B cell (primary cell): ENCODE measurements around the gene RGP1. TPM values are rescaled to one million over a fixed set of nuclear protein-coding genes. Genes with fewer than 3 reads are reported as not detected.

Experiments used
- ATAC-seq: fragments of 200-7000 bp; cut with Tn5 transposase; one replicate; pipeline ENCODE4 v1.10.0; 2021; ENCODE audit warnings: low read depth, mild to moderate bottlenecking, moderate number of reproducible peaks, moderate library complexity
- CTCF ChIA-PET: fragments of 350-600 bp; sonication (Branson Sonifier 250); formaldehyde crosslinking; loops from one replicate; lab custom pipeline; 2021; ENCODE audit warnings: antibody characterized with exemption, inconsistent platforms; lab: Charles Lee
- POLR2A ChIA-PET: fragments of 350-600 bp; sonication (Branson Sonifier 250); formaldehyde crosslinking; loops from one replicate; lab custom pipeline; 2021; ENCODE audit warnings: antibody characterized with exemption; lab: Charles Lee
- DNase-seq: peaks from one replicate; pipeline ENCODE4 v3.0.0; 2013
- H2AFZ ChIP-seq: 2 replicates; pipeline ENCODE4 v1.6.1; 2012; ENCODE audit warnings: mild to moderate bottlenecking, low read depth, low read length; ENCODE audit not compliant: insufficient read depth, poor library complexity, severe bottlenecking
- H3K27ac ChIP-seq, 2 donors: 1 replicate in 1 of 2; 2 replicates in 1 of 2; pipeline ENCODE4 v1.5.1; 2012 to 2013; ENCODE audit warnings: low read length in 2 of 2, mild to moderate bottlenecking in 2 of 2, moderate library complexity in 1 of 2
- H3K27me3 ChIP-seq, 4 experiments: fragments of 200-600 bp in 1 of 4; sonication (generic) in 1 of 4; replicated peaks in 1 of 4; 1 replicate in 2 of 4; 2 replicates in 2 of 4; pipeline versions ENCODE4 v1.6.1 to v1.7.0; 2013 to 2016; ENCODE audit warnings: low read length in 3 of 4, mild to moderate bottlenecking in 2 of 4, mixed read lengths in 1 of 4, moderate library complexity in 1 of 4; ENCODE audit not compliant: insufficient read depth in 4 of 4, control insufficient read depth in 3 of 4; ENCODE audit errors: control extremely low read depth in 1 of 4
- H3K36me3 ChIP-seq, 2 experiments: replicated peaks in 1 of 2; 1 replicate in 1 of 2; 2 replicates in 1 of 2; pipeline versions ENCODE4 v1.6.1 to v1.7.1; 2013; ENCODE audit warnings: low read length in 1 of 2; ENCODE audit not compliant: insufficient read depth in 2 of 2, control insufficient read depth in 1 of 2; ENCODE audit errors: control extremely low read depth in 1 of 2, extremely low read depth in 1 of 2
- H3K4me1 ChIP-seq, 2 donors: fragments of 200-600 bp in 1 of 2; sonication (generic) in 1 of 2; 1 replicate in 1 of 2; 2 replicates in 1 of 2; pipeline versions ENCODE4 v1.5.1 to v1.6.1; 2013 to 2017; ENCODE audit warnings: low read length in 2 of 2; ENCODE audit not compliant: control insufficient read depth in 2 of 2, insufficient read depth in 2 of 2
- H3K4me2 ChIP-seq: replicated peaks from 2 replicates; pipeline ENCODE3; 2012; ENCODE audit warnings: mild to moderate bottlenecking, low read depth, low read length; ENCODE audit not compliant: poor library complexity, severe bottlenecking
- H3K4me3 ChIP-seq, 5 experiments: fragments of 200-600 bp in 1 of 5; sonication (generic) in 1 of 5; 1 replicate in 3 of 5; 2 replicates in 2 of 5; pipeline versions ENCODE4 v1.5.1 to v1.7.0; 2011 to 2016; ENCODE audit warnings: low read length in 4 of 5, mild to moderate bottlenecking in 4 of 5, low read depth in 2 of 5, control low read depth in 1 of 5, moderate library complexity in 1 of 5; ENCODE audit not compliant: insufficient read depth in 1 of 5; ENCODE audit errors: control extremely low read depth in 1 of 5, extremely low read depth in 1 of 5
- H3K79me2 ChIP-seq: fragments of 200-600 bp; sonication (generic); one replicate; pipeline ENCODE4 v1.6.0; 2016; ENCODE audit warnings: low read length; ENCODE audit not compliant: control insufficient read depth, insufficient read depth
- H3K9ac ChIP-seq: fragments of 200-600 bp; sonication (generic); 2 replicates; pipeline ENCODE4 v1.6.1; 2017; ENCODE audit warnings: mild to moderate bottlenecking, low read length, moderate library complexity
- H3K9me3 ChIP-seq, 3 donors: one replicate each; pipeline versions ENCODE4 v1.6.1 to v1.7.1; 2013; ENCODE audit warnings: low read length in 2 of 3; ENCODE audit not compliant: control insufficient read depth in 2 of 3, insufficient read depth in 1 of 3; ENCODE audit errors: control extremely low read depth in 1 of 3
- H4K20me1 ChIP-seq: 2 replicates; pipeline ENCODE4 v1.6.0; 2012; ENCODE audit warnings: mild to moderate bottlenecking, low read length; ENCODE audit not compliant: insufficient read depth, control insufficient read depth, poor library complexity, severe bottlenecking
- H3K27ac Mint-ChIP-seq: one replicate; pipeline ENCODE4 v1.8.0; 2021; ENCODE audit warnings: mixed read lengths
- H3K27me3 Mint-ChIP-seq: one replicate; pipeline ENCODE4 v1.8.0; 2021; ENCODE audit warnings: mixed read lengths
- H3K4me1 Mint-ChIP-seq: one replicate; pipeline ENCODE4 v1.8.0; 2021; ENCODE audit warnings: mixed read lengths
- H3K4me3 Mint-ChIP-seq: one replicate; pipeline ENCODE4 v1.8.0; 2021; ENCODE audit warnings: mixed read lengths
- H3K9me3 Mint-ChIP-seq: one replicate; pipeline ENCODE4 v1.8.0; 2022; ENCODE audit warnings: mixed read lengths; ENCODE audit not compliant: insufficient read depth
- CTCF ChIP-seq: fragments of 200-600 bp; IDR thresholded peaks from one replicate; pipeline ENCODE4 v1.8.0; 2022; ENCODE audit warnings: antibody characterized with exemption, mild to moderate bottlenecking
- EZH2 ChIP-seq: IDR thresholded peaks from 2 replicates; pipeline ENCODE4 v1.6.1; 2012; ENCODE audit warnings: borderline replicate concordance, low read depth, mild to moderate bottlenecking, moderate library complexity, low read length; ENCODE audit not compliant: insufficient read depth, poor library complexity, severe bottlenecking
- WGBS: methylation state at CpG from one replicate; pipeline ENCODE4 v1.1.5; 2013; ENCODE audit warnings: missing lambda C conversion rate; ENCODE audit not compliant: insufficient coverage; 5-methylcytosine and 5-hydroxymethylcytosine counted together
- intact Hi-C: fragments of 100-400 bp; cut with micrococcal nuclease; formaldehyde crosslinking; loops from one replicate; pipeline ENCODE4 v1.10.0; 2022
- polyA plus RNA-seq: library from polyadenylated mRNA; depleted of rRNA; stranded (reverse); fragments of >200 nt; gene quantifications from 2 replicates; pipeline ENCODE4 v1.2.3, GENCODE V29; 2012
- total RNA-seq, 2 donors: library from RNA; stranded (reverse); fragments of 120-200 nt in 1 of 2; gene quantifications; 1 replicate in 1 of 2; 2 replicates in 1 of 2; pipeline versions ENCODE4 v1.2.3 to v1.2.4, GENCODE V29; 2013 to 2022

Gene RGP1
- total and polyA plus RNA-seq, 2 donors (not counting 1 experiment from before 2014, with no cell fraction given): 17.6 to 42.3 TPM

GRCh38 chr9:35731415-35732184, 17.5 kb upstream of the RGP1 start:
- ChIA-PET POLR2A (interaction anchor here (0.6 to 4.4 kb wide), 15 partner anchors 13 to 615 kb away, joined by 3 to 29 read pairs (median 5); partner anchors contain the start of genes CCDC107, GBA2, MSMP and RGP1), CTCF (interaction anchor here (0.8 to 9.7 kb wide), 34 partner anchors 8 to 151 kb away, joined by 3 to 142 read pairs (median 6); partner anchors contain the start of genes ARHGEF39, CCDC107, GBA2 and HINT2)
- Histone ChIP-seq H3K9me3 (no peaks in the 10 kb centered on the region), H3K27ac (peak overlapping the region; percentile 69 to 92), H3K4me1 (peaks cover 59 to 67% of the 10 kb centered on the region in 2 donors), H2AFZ (peak overlapping the region; percentile 90), H3K4me3 (peak overlapping the region; percentile 52 to 87 (median 82)), H3K79me2 (peaks cover 67% of the 10 kb centered on the region), H3K4me2 (peak overlapping the region; percentile 89), H3K27me3 (no peaks in the 10 kb centered on the region), H4K20me1 (peaks cover 40% of the 10 kb centered on the region), H3K9ac (peak overlapping the region; percentile 84), H3K36me3 (peaks cover 1 to 39% of the 10 kb centered on the region in 2 experiments)
- no peak for DNase-seq
- Mint-ChIP-seq H3K4me1 (peaks cover 12% of the 10 kb centered on the region), H3K9me3 (no peaks in the 10 kb centered on the region), H3K27ac (peak overlapping the region; percentile 96), H3K27me3 (no peaks in the 10 kb centered on the region), H3K4me3 (no peak overlapping the region)
- intact Hi-C loops: loop anchor here (1.0 to 10.0 kb wide), 14 partner anchors 12 to 1914 kb away; partner anchors contain the start of genes CCDC107, CLTA, FANCG and GBA2
- ATAC-seq: no peak
- WGBS: under 1% methylated on average over 47 of the region's 47 CpGs
- TF ChIP-seq CTCF (no peak), EZH2 (no peak)
